Prostate gland (tissue), 2 donors: Measurements from ENCODE around the gene EIF5A. TPM values are rescaled to one million over a fixed set of nuclear protein-coding genes. Genes with fewer than 3 reads are reported as not detected.

Source experiments
- DNase-seq: peaks from one replicate; pipeline ENCODE4 v3.0.0-alpha.2; 2019; ENCODE audit warnings: low spot score
- H3K27ac ChIP-seq, 2 donors: fragments of 200-600 bp; sonication (generic); 2 replicates each; pipeline ENCODE4 v1.5.1; 2017 to 2019
- H3K27me3 ChIP-seq: fragments of 200-600 bp; sonication (generic); replicated peaks from 2 replicates; pipeline ENCODE4 v1.5.1; 2019; ENCODE audit not compliant: insufficient read depth
- H3K36me3 ChIP-seq, 2 donors: fragments of 200-600 bp; sonication (generic); 1 replicate in 1 of 2; 2 replicates in 1 of 2; pipeline versions ENCODE4 v1.5.1 to v1.8.1; 2017 to 2019
- H3K4me1 ChIP-seq: fragments of 200-600 bp; sonication (generic); replicated peaks from 2 replicates; pipeline ENCODE4 v1.5.1; 2019
- H3K4me3 ChIP-seq, 2 donors: fragments of 200-600 bp; sonication (generic); 2 replicates each; pipeline ENCODE4 v1.5.1; 2017 to 2019
- H3K9me3 ChIP-seq: fragments of 200-600 bp; sonication (generic); 2 replicates; pipeline ENCODE4 v1.5.1; 2017
- POLR2A ChIP-seq: fragments of 450-650 bp; IDR thresholded peaks from one replicate; pipeline ENCODE4 v1.6.1; 2016; ENCODE audit warnings: antibody characterized with exemption, mild to moderate bottlenecking
- POLR2AphosphoS5 ChIP-seq: sonication (generic); formaldehyde crosslinking; IDR thresholded peaks from one replicate; pipeline ENCODE4 v1.6.1; 2017; ENCODE audit warnings: antibody characterized with exemption
- WGBS: methylation state at CpG from one replicate; pipeline ENCODE4 v1.1.5; 2018; 5-methylcytosine and 5-hydroxymethylcytosine counted together
- intact Hi-C: fragments of 100-400 bp; cut with DNase I; formaldehyde crosslinking; loops from one replicate; pipeline ENCODE4 v1.14.2; 2022
- total RNA-seq, 2 donors: library from RNA; depleted of rRNA; stranded (reverse); fragments of >200 nt; gene quantifications; one replicate each; pipeline ENCODE4 v1.1.0, GENCODE V29; 2016
- TF ChIP-seq, protein P1 (sequence below), 4 experiments: fragments of 200-600 bp in 2 of 4; fragments of 450-650 bp in 2 of 4; sonication (generic) in 2 of 4; IDR thresholded peaks; 1 replicate in 3 of 4; 2 replicates in 1 of 4; pipeline ENCODE4 v1.5.1; 2016 to 2019; ENCODE audit warnings: antibody characterized with exemption in 4 of 4, mild to moderate bottlenecking in 2 of 4, moderate library complexity in 2 of 4

The EIF5A gene
- total RNA-seq, 2 donors from 2014 or later = 172 to 195 TPM

DNA sequence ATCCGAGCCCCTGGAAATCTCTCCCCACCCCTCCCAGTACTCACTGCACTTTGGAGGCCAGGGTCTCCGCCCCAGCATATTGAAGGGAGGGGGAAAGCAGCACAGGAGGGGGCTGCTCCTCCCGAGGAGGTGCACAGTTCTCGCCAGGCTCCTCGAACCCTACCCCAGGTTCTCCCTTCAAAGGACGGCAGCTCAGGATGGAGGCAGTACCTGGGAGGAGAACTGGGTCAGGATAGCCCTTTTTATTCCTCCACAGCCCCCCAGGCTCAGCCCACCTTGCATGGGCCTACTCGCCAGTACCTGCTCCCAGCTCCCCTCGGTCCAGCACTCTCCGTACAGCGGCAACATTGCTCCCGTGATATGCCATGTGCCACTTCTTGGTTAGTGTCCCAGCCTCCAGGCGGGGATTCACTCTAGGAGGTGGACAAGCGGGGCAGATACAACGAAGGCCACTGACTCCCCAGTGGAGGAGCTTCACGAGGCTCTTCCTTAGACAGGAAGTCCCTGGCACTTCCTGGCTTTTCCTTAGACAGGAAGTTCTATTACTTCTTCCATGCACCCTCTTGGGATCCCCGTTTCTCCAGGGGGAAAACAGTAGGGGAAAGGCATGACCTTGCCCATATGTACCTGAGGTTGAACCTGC lies 9.9 kb downstream of the EIF5A start:
- H3K4me1 ChIP-seq = peaks cover 8% of the 10 kb centered on the region
- H3K4me3 ChIP-seq = no peak overlapping the region
- no peak for DNase-seq
- 88% methylated on average over 16 of the region's 16 CpGs for WGBS
- TF ChIP-seq, protein P1, sequence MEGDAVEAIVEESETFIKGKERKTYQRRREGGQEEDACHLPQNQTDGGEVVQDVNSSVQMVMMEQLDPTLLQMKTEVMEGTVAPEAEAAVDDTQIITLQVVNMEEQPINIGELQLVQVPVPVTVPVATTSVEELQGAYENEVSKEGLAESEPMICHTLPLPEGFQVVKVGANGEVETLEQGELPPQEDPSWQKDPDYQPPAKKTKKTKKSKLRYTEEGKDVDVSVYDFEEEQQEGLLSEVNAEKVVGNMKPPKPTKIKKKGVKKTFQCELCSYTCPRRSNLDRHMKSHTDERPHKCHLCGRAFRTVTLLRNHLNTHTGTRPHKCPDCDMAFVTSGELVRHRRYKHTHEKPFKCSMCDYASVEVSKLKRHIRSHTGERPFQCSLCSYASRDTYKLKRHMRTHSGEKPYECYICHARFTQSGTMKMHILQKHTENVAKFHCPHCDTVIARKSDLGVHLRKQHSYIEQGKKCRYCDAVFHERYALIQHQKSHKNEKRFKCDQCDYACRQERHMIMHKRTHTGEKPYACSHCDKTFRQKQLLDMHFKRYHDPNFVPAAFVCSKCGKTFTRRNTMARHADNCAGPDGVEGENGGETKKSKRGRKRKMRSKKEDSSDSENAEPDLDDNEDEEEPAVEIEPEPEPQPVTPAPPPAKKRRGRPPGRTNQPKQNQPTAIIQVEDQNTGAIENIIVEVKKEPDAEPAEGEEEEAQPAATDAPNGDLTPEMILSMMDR (IDR thresholded peaks at IDR 0.05) = no peak
- TF ChIP-seq POLR2A (no peak), POLR2AphosphoS5 (no peak)
- intact Hi-C loops = no loop called here
- H3K36me3 ChIP-seq = peaks cover 14 to 30% of the 10 kb centered on the region in 2 donors
- no peaks in the 10 kb centered on the region for H3K27me3 ChIP-seq
- H3K9me3 ChIP-seq = no peaks in the 10 kb centered on the region
- H3K27ac ChIP-seq = no peak overlapping the region

DNA sequence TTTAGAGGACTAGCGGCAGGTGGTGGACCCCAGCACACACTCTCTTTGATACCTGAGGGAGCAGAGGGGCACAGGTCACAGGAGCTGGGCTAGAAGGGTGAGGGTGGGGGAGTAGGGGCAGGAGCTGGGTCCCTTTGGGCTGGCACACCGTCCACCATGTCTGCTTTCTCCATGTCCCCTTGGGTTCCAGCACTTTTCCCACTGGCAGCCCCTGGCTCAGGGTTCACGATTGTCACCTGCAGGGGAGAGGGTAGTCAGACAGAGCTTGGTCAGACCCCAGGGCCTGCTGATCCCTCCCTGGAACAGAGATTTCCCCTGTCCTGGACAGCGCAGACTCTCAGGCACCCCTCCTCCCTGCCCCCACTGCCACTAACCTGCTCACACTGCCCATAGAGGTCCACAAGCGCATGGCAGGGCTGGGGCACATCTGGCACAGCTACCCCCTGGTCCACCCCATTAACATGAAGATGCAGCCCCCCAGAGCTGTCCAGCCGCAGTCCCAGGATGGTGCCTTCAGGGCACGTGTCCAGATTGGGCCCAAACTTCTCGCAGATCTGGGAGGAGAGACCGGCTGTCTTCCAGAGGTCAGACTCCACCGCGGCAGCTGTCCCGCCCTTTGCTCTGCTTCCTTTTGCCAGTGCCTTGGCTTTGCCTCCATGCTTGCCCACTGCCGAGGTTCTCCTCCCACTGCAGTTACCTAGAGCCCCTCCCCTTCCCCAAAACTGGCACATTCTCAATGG lies 10.9 kb downstream of the EIF5A start:
- Histone ChIP-seq H3K4me1 (peaks cover 8% of the 10 kb centered on the region), H3K9me3 (no peaks in the 10 kb centered on the region), H3K27me3 (no peaks in the 10 kb centered on the region), H3K27ac (no peak overlapping the region), H3K4me3 (no peak overlapping the region), H3K36me3 (peaks cover 11 to 24% of the 10 kb centered on the region in 2 donors)
- intact Hi-C loops = no loop called here
- no peak for DNase-seq
- no peak for TF ChIP-seq POLR2AphosphoS5
- no peak for TF ChIP-seq POLR2A
- TF ChIP-seq, protein P1 (IDR thresholded peaks at IDR 0.05) = no peak
- WGBS = 92% methylated on average over 13 of the region's 13 CpGs

DNA sequence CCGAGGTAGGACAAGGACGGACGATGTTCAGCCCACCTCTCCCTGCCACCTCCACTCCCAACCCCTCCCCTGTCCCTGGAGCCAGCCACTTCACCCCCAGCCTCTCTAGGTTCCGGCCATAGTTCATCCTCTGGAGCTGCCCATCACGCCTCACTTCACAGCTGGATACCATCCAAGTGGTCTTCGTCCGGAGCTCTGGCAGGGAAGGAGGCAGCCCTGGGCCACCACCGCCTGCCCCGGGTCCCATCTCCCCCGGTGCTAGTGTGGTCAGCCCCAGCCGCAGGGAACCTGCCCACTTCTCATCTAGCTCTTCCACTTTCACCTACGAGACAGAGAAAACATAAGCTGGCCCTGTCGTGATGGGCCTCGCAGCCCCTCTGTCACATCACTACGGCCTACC lies 14.0 kb downstream of the EIF5A start:
- no peaks in the 10 kb centered on the region for H3K9me3 ChIP-seq
- H3K4me3 ChIP-seq = no peak overlapping the region
- no peak for DNase-seq
- H3K4me1 ChIP-seq = no peaks in the 10 kb centered on the region
- no peak overlapping the region for H3K27ac ChIP-seq
- H3K27me3 ChIP-seq = no peaks in the 10 kb centered on the region
- intact Hi-C loops = no loop called here
- TF ChIP-seq, protein P1 (IDR thresholded peaks at IDR 0.05) = no peak
- TF ChIP-seq POLR2A (no peak), POLR2AphosphoS5 (no peak)
- peaks cover 11 to 24% of the 10 kb centered on the region in 2 donors for H3K36me3 ChIP-seq
- WGBS = 91% methylated on average over 15 of the region's 15 CpGs

DNA sequence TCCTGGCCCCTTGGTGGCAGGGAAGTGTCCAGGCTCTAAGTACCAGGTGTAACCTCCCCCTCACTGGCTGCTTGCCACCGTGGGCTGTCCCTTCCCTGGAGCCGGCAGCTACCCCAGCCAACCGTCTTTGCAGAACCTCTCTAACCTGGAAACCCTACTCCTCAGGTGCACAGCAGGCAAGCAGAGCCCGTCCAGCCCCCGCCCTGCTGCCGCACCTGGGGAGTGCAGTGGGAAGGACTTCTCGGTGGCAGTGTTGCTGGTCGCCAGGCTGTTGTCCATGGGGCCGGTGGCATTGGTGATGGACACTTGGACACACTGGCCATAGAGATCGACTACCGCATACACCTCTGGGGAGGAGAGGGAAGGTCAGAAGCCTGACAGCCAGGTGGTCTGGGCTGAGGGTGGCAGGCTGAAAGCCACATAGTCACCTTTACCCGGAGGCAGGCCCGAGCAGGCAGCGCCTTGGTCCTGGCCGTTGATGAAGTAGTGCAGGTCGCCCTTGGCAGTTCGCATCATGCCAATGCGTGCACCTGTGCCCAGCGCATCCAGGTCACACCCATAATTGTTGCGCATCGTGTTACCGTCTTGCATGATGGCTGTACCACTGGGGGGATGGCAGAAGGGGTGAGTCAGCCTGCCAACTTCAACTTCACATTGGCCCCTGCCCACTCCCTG lies 15.2 kb downstream of the EIF5A start:
- H3K4me1 ChIP-seq = no peaks in the 10 kb centered on the region
- H3K9me3 ChIP-seq = no peaks in the 10 kb centered on the region
- H3K4me3 ChIP-seq = no peak overlapping the region
- intact Hi-C loops = no loop called here
- no peak for TF ChIP-seq POLR2AphosphoS5
- no peak for TF ChIP-seq POLR2A
- TF ChIP-seq, protein P1 (IDR thresholded peaks at IDR 0.05) = no peak
- no peak overlapping the region for H3K27ac ChIP-seq
- no peak for DNase-seq
- WGBS = 89% methylated on average over 22 of the region's 22 CpGs
- H3K36me3 ChIP-seq = peaks cover 11 to 19% of the 10 kb centered on the region in 2 donors
- no peaks in the 10 kb centered on the region for H3K27me3 ChIP-seq
